ENCODE data around the gene FER. TPM values are rescaled to one million over a fixed set of nuclear protein-coding genes. Genes with fewer than 3 reads are reported as not detected.

FER gene
- polyA plus RNA-seq, 1 experiment = 19.0 TPM

- CTCF ChIA-PET = no interaction called here
Observed at GRCh38 chr5:109125755-109126429, 378.2 kb downstream of the FER start.

GRCh38 chr5:109126481-109126880 is 378.8 kb downstream of the FER start:
- CTCF ChIA-PET = no interaction called here
- no peaks in the 10 kb centered on the region for H3K9me3 ChIP-seq (ENCODE audit: control insufficient read depth, insufficient read depth, low read length)
- no peak overlapping the region for H3K27ac ChIP-seq (ENCODE audit: low read depth, low read length)
- POLR2A ChIA-PET = no interaction called here
- DNase-seq (ENCODE audit: low read depth, low spot score) = no peak
- no peak overlapping the region for H3K4me3 ChIP-seq (ENCODE audit: low read depth, low read length)
- H3K27me3 ChIP-seq (ENCODE audit: control insufficient read depth, insufficient read depth, low read length) = no peaks in the 10 kb centered on the region
- TF ChIP-seq CTCF (IDR thresholded peaks at IDR 0.05; ENCODE audit: low read depth, low read length) = no peak

More at GRCh38 chr5:109125755-109126429, 378.2 kb downstream of the FER start:
- no peaks in the 10 kb centered on the region for H3K27me3 ChIP-seq (ENCODE audit: control insufficient read depth, insufficient read depth, low read length)
- no peak overlapping the region for H3K27ac ChIP-seq (ENCODE audit: low read depth, low read length)
- TF ChIP-seq CTCF (IDR thresholded peaks at IDR 0.05; ENCODE audit: low read depth, low read length) = no peak
- H3K4me3 ChIP-seq (ENCODE audit: low read depth, low read length) = no peak overlapping the region
- POLR2A ChIA-PET = no interaction called here
- no peaks in the 10 kb centered on the region for H3K9me3 ChIP-seq (ENCODE audit: control insufficient read depth, insufficient read depth, low read length)
- no peak for DNase-seq (ENCODE audit: low read depth, low spot score)

- no peak for TF ChIP-seq CTCF (IDR thresholded peaks at IDR 0.05; ENCODE audit: low read depth, low read length)
- peak; percentile 18 for DNase-seq (ENCODE audit: low read depth, low spot score)
- CTCF ChIA-PET = no interaction called here
Observed at GRCh38 chr5:109136906-109137305, 389.2 kb downstream of the FER start.

GRCh38 chr5:109141222-109142200 is 393.8 kb downstream of the FER start:
- POLR2A ChIA-PET = no interaction called here
- CTCF ChIA-PET = interaction anchor here (1.0 kb wide), 1 partner anchor 10 kb away, joined by 3 read pairs; no protein-coding TSS in a partner anchor
- no peaks in the 10 kb centered on the region for H3K27me3 ChIP-seq (ENCODE audit: control insufficient read depth, insufficient read depth, low read length)
- DNase-seq (ENCODE audit: low read depth, low spot score) = no peak
- no peak overlapping the region for H3K4me3 ChIP-seq (ENCODE audit: low read depth, low read length)
- H3K9me3 ChIP-seq (ENCODE audit: control insufficient read depth, insufficient read depth, low read length) = no peaks in the 10 kb centered on the region
- TF ChIP-seq CTCF (IDR thresholded peaks at IDR 0.05; ENCODE audit: low read depth, low read length) = peak; percentile 35
- no peak overlapping the region for H3K27ac ChIP-seq (ENCODE audit: low read depth, low read length)

More at GRCh38 chr5:109136906-109137305, 389.2 kb downstream of the FER start:
- Histone ChIP-seq H3K4me3 (ENCODE audit: low read depth, low read length) (no peak overlapping the region), H3K27ac (ENCODE audit: low read depth, low read length) (no peak overlapping the region), H3K9me3 (ENCODE audit: control insufficient read depth, insufficient read depth, low read length) (no peaks in the 10 kb centered on the region), H3K27me3 (ENCODE audit: control insufficient read depth, insufficient read depth, low read length) (no peaks in the 10 kb centered on the region)
- POLR2A ChIA-PET = no interaction called here

GRCh38 chr5:109143031-109143430 is 395.3 kb downstream of the FER start:
- ChIA-PET CTCF (no interaction called here), POLR2A (no interaction called here)
- H3K27ac ChIP-seq (ENCODE audit: low read depth, low read length) = no peak overlapping the region
- no peaks in the 10 kb centered on the region for H3K9me3 ChIP-seq (ENCODE audit: control insufficient read depth, insufficient read depth, low read length)
- no peak overlapping the region for H3K4me3 ChIP-seq (ENCODE audit: low read depth, low read length)
- no peaks in the 10 kb centered on the region for H3K27me3 ChIP-seq (ENCODE audit: control insufficient read depth, insufficient read depth, low read length)
- no peak for DNase-seq (ENCODE audit: low read depth, low spot score)
- TF ChIP-seq CTCF (IDR thresholded peaks at IDR 0.05; ENCODE audit: low read depth, low read length) = no peak

All from AG04450 (cell line).